A673 (cell line): Measurements from ENCODE around the gene IAH1.

Experiments
- CTCF ChIP-seq: fragments of 300-800, 200-600 bp; sonication (generic); conservative IDR thresholded peaks from 2 replicates; pipeline ENCODE4 v1.5.1; 2017; ENCODE audit warnings: low read depth, mild to moderate bottlenecking, antibody characterized with exemption, low read length, moderate library complexity, mixed read lengths
- EZH2 ChIP-seq: fragments of 200-600 bp; sonication (generic); IDR thresholded peaks from 2 replicates; pipeline ENCODE4 v1.6.1; 2017; ENCODE audit warnings: borderline replicate concordance, low read depth, mild to moderate bottlenecking, mixed read lengths, antibody characterized with exemption, low read length; ENCODE audit not compliant: poor library complexity, severe bottlenecking

- TF ChIP-seq CTCF: no peak
- no peak for TF ChIP-seq EZH2
Measured at GRCh38 chr2:9532421-9532820, 58.1 kb downstream of the IAH1 start.
